HG02763 (cell line): ENCODE measurements around the gene GZF1.

Source experiments
- ATAC-seq: cut with Tn5 transposase; IDR thresholded peaks from one replicate; pipeline ENCODE4 v1.9.1; 2021; ENCODE audit warnings: mild to moderate bottlenecking, moderate library complexity; ENCODE audit not compliant: unreplicated experiment

The GZF1 gene

GRCh38 chr20:23368316-23369071 lies 6.5 kb downstream of the GZF1 start:
- ATAC-seq: no peak

DNA sequence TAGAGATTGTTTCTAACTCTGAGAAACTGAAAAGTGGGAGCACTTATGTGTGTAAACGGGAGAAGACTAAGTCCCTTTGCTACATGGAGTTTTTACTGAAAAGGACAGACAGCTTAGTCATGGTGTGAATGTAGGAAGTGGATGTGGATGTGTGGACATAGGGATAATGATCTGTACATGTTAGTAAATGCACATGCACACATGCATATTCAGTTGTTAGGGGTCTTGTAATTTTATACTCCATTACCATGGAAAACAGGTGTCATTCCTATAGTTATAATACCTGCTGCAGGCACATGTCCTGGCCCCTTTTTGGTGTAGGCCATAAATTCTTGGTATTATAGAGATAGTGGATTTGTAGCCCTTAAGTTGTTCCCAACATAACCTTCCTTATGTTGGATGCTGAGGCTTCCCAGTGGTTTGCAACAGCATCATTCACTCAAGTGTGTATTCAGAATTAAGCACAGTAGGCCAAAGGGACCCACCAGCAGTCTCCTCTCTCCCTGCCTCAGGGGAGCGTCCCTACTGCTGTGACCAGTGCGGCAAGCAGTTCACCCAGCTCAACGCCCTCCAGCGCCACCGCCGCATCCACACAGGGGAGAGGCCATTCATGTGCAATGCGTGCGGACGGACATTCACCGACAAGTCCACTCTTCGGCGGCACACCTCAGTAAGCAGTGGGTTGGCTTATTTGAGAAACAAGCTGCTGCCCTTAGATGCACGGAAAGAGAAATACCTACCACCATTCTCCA lies 7.3 kb downstream of the GZF1 start:
- ATAC-seq: no peak

GRCh38 chr20:23370274-23370673 lies 8.3 kb downstream of the GZF1 start:
- no peak for ATAC-seq

- ATAC-seq: no peak
These were observed 8.9 kb downstream of the GZF1 start for GRCh38 chr20:23370873-23371272.

- ATAC-seq: no peak
These were observed 9.5 kb downstream of the GZF1 start for GRCh38 chr20:23371496-23371895.

GRCh38 chr20:23374441-23374840 lies 12.5 kb downstream of the GZF1 start:
- ATAC-seq: no peak

DNA sequence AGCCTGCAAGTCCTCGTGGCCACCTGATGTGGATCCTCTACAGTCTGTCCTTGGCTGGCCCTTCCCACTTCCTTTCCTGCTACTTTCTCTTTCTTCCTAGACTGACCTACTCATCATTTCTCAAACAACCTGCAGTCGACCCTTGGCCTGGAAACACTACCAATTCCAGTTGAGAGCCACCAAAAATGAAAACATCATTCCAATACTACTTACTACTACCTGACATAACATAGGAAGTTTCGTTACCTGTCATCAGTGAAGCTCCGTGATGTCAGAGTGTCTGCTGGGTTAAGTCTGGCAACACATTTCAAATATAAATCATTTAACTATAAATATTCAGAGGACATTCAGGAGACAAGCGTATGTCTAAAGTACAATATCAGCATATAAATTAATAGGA lies 13.8 kb downstream of the GZF1 start:
- no peak for ATAC-seq

- no peak for ATAC-seq
These were observed 17.8 kb downstream of the GZF1 start for GRCh38 chr20:23379772-23380171.

DNA sequence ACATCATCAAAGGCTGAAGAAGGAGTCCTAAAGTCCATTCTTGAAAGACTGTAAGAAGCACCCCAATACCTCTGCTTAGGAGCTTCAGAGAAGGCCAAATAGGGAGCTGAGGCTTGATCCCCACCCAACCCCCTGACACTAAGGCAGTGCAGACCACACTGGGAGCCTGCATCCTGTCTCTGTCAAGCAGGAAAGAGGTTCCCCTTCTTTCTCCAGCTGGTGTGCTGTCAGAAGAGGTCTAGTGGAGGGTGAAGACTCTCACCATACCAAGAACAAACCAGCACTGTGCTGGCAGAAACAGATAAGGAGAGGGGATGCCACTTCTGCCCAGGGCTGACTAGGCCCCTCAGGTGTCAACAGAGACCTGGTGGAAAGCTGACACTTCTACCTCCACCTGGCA lies 19.9 kb downstream of the GZF1 start:
- ATAC-seq: no peak

DNA sequence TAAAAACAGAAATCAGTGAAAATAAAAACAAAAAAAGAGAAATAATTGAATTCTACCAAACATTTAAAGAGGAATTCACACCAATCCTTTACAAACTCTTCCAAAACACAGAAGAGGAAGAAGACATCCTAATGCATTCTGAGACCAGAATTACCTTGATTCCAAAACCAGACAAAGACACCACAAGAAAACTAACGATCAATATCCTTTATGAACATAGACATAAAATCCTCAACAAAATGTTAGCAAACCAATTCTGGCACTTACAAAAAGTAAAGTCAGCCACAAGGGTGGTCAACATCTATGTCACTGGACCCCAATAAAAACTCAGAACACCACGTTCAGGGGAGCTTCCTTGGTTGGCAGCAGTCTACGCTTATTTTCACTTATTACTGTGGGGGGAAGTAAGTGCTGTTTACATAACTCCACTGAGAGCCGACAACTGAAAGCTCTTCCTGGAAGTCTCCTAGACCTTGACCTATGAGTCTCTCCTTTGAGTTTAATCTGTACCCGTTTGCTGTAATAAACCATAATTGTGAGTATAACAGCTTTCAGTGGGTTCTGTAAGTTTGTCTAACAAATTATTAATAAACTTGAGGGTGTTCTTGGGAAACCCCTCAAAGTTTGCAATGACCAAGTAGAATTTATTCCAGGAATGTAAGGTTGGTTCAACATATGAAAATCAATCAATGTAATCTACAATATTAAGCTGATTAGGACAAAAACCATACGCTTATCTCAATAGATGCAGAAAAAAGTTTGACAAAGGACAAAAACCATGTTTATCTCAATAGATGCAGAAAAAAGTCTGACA lies 24.5 kb downstream of the GZF1 start:
- no peak for ATAC-seq

DNA sequence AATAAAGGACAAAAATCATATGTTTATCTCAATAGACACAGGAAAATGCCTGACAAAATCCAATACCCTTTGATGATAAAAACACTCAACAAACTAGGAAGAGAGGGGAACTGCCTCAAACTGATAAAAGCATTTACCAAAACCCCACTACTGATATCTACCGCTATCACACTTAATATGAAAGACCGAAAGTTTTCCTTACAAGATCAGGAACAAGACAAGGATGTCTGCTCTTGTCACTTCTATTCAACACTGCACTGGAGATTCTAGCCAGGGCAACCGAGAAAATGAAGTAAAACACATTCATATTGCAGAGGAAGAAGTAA lies 25.1 kb downstream of the GZF1 start:
- ATAC-seq: no peak

GRCh38 chr20:23390091-23390774 lies 28.3 kb downstream of the GZF1 start:
- no peak for ATAC-seq

DNA sequence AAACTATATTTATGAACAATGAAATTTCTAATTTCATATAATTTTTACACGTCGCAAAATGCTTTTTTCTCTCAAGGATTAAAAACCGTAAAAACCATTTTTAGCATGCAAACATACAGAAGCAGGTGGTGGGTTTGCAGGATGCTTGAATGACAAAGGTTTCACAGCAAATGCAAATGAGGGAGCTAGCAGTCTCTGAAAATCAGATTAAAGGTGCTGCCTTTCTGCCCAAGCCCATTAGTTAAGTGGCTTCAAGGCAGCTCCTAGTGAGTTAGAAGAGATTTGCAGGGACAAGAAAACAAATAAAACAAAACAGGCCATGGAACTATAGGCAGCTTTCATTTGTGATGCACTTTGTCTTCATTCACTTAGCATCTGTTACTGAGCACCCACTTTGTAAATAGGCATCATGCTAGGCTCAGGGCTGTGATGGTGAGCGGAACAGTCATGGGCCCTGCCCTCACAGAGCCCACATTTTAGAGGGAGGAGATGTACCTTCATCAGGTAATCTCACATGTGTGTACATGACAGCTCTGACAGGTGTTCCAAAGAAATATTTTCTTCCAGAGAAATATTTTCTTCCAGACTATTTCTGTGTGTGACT lies 29.8 kb downstream of the GZF1 start:
- no peak for ATAC-seq

DNA sequence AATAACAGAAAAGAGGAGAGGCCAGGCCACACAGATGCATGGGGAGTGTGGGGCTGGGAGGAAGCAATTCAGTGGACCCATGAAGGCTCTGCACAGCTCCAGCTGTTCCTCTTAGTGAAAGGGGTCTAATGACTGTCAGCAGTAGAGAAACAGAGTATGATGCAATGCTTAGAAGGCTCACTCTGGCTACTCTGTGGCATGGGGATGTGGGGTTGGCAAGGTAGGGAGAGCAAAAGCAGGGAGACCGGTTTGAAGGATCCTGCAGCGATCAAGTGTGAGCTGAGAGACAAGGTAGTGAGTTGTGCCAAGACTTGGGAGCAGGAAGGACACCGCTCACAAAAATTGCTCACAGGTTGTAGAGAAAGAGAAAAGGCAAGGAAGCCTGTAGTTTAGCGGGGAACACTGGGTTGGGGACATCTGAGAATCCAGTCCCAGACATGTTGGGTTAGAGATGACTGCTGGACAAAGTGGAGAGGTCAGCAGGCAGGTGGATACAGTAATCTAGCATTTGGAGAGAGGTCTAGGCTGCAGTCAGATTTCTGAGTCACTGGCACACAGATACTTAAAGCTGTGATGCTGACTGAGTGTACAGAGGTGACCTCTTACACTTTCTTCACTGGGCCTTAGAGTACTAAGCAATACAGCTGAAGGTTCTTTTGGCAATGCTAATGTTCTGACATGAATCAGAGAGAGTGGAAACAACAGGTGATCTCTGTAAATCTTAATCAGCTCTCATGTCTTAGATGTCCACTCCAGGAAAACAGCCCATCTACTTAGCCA lies 32.2 kb downstream of the GZF1 start:
- no peak for ATAC-seq

- no peak for ATAC-seq
These were observed 35.1 kb downstream of the GZF1 start for GRCh38 chr20:23396950-23397627.

- ATAC-seq: no peak
These were observed 36.0 kb downstream of the GZF1 start for GRCh38 chr20:23397961-23398360.

GRCh38 chr20:23399568-23400241 lies 37.7 kb downstream of the GZF1 start:
- ATAC-seq: no peak

DNA sequence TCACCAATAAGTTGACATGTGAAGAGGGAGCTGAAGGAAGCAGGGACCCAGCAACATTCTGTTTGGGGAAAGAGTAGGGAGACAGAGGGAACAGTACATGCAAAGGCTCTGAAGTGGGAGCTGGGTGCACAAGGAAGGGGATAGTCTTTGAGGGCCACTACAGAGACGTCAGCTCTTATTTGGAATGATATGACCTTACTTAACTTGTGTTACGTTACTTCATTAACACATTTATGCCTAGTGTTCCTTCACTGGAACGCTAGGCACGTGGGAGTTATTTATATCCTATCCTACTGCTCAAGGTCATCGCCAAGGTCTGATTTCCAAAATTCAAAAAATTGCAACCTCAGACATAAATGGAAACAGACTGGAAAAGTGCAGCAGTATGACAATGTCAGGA lies 39.1 kb downstream of the GZF1 start:
- ATAC-seq: no peak

GRCh38 chr20:23403751-23404150 lies 41.8 kb downstream of the GZF1 start:
- no peak for ATAC-seq
